Erythroblast (primary cell): ENCODE results near the gene COG4.
A peak's percentile ranks its signal among the peaks of the same experiment; 100 is the strongest.

Experiments used
- DNase-seq, 2 experiments: peaks; one replicate each; lab custom pipeline; 2025; lab: John Stamatoyannopoulos, UW
- GATA1 ChIP-seq: IDR thresholded peaks from 2 replicates; pipeline ENCODE4 v1.6.1; 2011; ENCODE audit warnings: low read depth, mild to moderate bottlenecking, control low read depth, low read length, moderate library complexity
- POLR2A ChIP-seq: IDR thresholded peaks from 2 replicates; pipeline ENCODE4 v1.6.1; 2011; ENCODE audit warnings: mild to moderate bottlenecking, low read length

The COG4 gene

DNA sequence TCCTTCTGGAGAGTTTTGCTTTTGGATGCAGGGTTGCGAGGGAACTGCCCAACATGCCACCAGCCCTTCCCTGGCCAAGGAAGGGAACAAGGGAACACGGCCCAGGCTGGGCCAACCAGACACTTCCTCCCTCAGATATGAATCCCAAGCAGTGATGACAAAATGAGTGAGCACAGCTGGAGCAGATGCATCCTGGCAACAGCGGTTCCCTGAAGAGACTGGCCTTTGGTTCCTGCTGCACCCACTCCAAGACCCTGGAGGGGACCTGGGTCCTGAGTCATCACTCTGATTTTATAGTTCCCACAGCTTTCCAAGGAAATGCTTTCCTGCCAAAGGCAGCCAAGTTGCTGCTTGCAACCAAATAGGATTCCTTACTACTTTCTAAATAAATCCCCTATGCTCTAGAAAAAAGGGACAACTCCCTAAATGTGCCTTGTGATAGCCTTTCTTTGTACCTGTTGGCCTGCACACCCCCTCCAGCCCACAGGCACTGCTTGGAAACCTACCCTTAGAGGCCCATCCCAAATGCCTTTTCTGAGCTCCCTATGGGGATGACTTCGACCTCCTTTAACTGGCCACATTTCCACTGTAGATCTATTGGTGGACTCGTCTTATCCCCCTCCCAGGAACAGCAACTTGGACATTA lies 89.8 kb downstream of the COG4 start:
- DNase-seq, result peak in 1 of 2 experiments; percentile 64
- TF ChIP-seq POLR2A (no peak), GATA1 (no peak)

- DNase-seq, result peak; percentile 78 to 82
- no peak for TF ChIP-seq GATA1
- TF ChIP-seq POLR2A, result peak; percentile 57
Observed at GRCh38 chr16:70432723-70433457, 90.5 kb downstream of the COG4 start.

GRCh38 chr16:70432356-70432722 lies 91.0 kb downstream of the COG4 start:
- TF ChIP-seq GATA1 (no peak), POLR2A (no peak)
- peak in 1 of 2 experiments; percentile 53 for DNase-seq

- TF ChIP-seq POLR2A, result no peak
- TF ChIP-seq GATA1, result no peak
- DNase-seq, result peak; percentile 69 to 70
Observed at GRCh38 chr16:70430667-70431536, 92.5 kb downstream of the COG4 start.
